ENCODE measurements around the gene HTR6.

Gene HTR6

GRCh38 chr1:19672237-19672636, 7.6 kb downstream of the HTR6 start:
- Histone ChIP-seq H3K27ac (ENCODE audit: low read length) (no peak overlapping the region), H3K27me3 (ENCODE audit: control insufficient read depth, insufficient read depth, low read length) (no peaks in the 10 kb centered on the region), H3K36me3 (ENCODE audit: control insufficient read depth, insufficient read depth, low read length) (no peaks in the 10 kb centered on the region), H3K4me1 (ENCODE audit: control insufficient read depth, insufficient read depth, low read length) (no peaks in the 10 kb centered on the region), H3K9me3 (ENCODE audit: control insufficient read depth, insufficient read depth, low read length) (no peaks in the 10 kb centered on the region), H3K4me3 (ENCODE audit: low read length) (no peak overlapping the region)
- DNase-seq (ENCODE audit: low read depth, low spot score) = no peak
- WGBS (ENCODE audit: insufficient coverage, insufficient read length) = 100% methylated on average over 3 of the region's 6 CpGs

GRCh38 chr1:19675797-19676196, 11.1 kb downstream of the HTR6 start:
- Histone ChIP-seq H3K4me1 (ENCODE audit: control insufficient read depth, insufficient read depth, low read length) (0 out of 2 replicates have a peak, but pooled peaks cover 4% of the 10 kb centered on the region), H3K4me3 (ENCODE audit: low read length) (no peak overlapping the region), H3K36me3 (ENCODE audit: control insufficient read depth, insufficient read depth, low read length) (no peaks in the 10 kb centered on the region), H3K27ac (ENCODE audit: low read length) (no peak overlapping the region), H3K27me3 (ENCODE audit: control insufficient read depth, insufficient read depth, low read length) (no peaks in the 10 kb centered on the region), H3K9me3 (ENCODE audit: control insufficient read depth, insufficient read depth, low read length) (no peaks in the 10 kb centered on the region)
- no peak for DNase-seq (ENCODE audit: low read depth, low spot score)
- WGBS (ENCODE audit: insufficient coverage, insufficient read length) = no CpG with 5 or more reads among the region's 5 CpGs

GRCh38 chr1:19676438-19676922, 11.8 kb downstream of the HTR6 start:
- no CpG with 5 or more reads among the region's 13 CpGs for WGBS (ENCODE audit: insufficient coverage, insufficient read length)
- no peak overlapping the region for H3K4me3 ChIP-seq (ENCODE audit: low read length)

GRCh38 chr1:19678493-19678892, 13.8 kb downstream of the HTR6 start:
- Histone ChIP-seq H3K27ac (ENCODE audit: low read length) (no peak overlapping the region), H3K9me3 (ENCODE audit: control insufficient read depth, insufficient read depth, low read length) (no peaks in the 10 kb centered on the region), H3K4me3 (ENCODE audit: low read length) (no peak overlapping the region), H3K36me3 (ENCODE audit: control insufficient read depth, insufficient read depth, low read length) (no peaks in the 10 kb centered on the region), H3K27me3 (ENCODE audit: control insufficient read depth, insufficient read depth, low read length) (no peaks in the 10 kb centered on the region), H3K4me1 (ENCODE audit: control insufficient read depth, insufficient read depth, low read length) (0 out of 2 replicates have a peak, but pooled peaks cover 4% of the 10 kb centered on the region)
- no peak for DNase-seq (ENCODE audit: low read depth, low spot score)
- no CpG with 5 or more reads among the region's 11 CpGs for WGBS (ENCODE audit: insufficient coverage, insufficient read length)

More at GRCh38 chr1:19676438-19676922, 11.8 kb downstream of the HTR6 start:
- 0 out of 2 replicates have a peak, but pooled peaks cover 4% of the 10 kb centered on the region for H3K4me1 ChIP-seq (ENCODE audit: control insufficient read depth, insufficient read depth, low read length)
- H3K36me3 ChIP-seq (ENCODE audit: control insufficient read depth, insufficient read depth, low read length) = no peaks in the 10 kb centered on the region
- no peaks in the 10 kb centered on the region for H3K9me3 ChIP-seq (ENCODE audit: control insufficient read depth, insufficient read depth, low read length)
- DNase-seq (ENCODE audit: low read depth, low spot score) = peak; percentile 58
- no peaks in the 10 kb centered on the region for H3K27me3 ChIP-seq (ENCODE audit: control insufficient read depth, insufficient read depth, low read length)
- no peak overlapping the region for H3K27ac ChIP-seq (ENCODE audit: low read length)

- Histone ChIP-seq H3K4me1 (ENCODE audit: control insufficient read depth, insufficient read depth, low read length) (0 out of 2 replicates have a peak, but pooled peaks cover 4% of the 10 kb centered on the region), H3K36me3 (ENCODE audit: control insufficient read depth, insufficient read depth, low read length) (no peaks in the 10 kb centered on the region), H3K27me3 (ENCODE audit: control insufficient read depth, insufficient read depth, low read length) (no peaks in the 10 kb centered on the region), H3K9me3 (ENCODE audit: control insufficient read depth, insufficient read depth, low read length) (no peaks in the 10 kb centered on the region), H3K27ac (ENCODE audit: low read length) (no peak overlapping the region), H3K4me3 (ENCODE audit: low read length) (no peak overlapping the region)
- DNase-seq (ENCODE audit: low read depth, low spot score) = no peak
- WGBS (ENCODE audit: insufficient coverage, insufficient read length) = no CpG with 5 or more reads among the region's 34 CpGs
Measured at GRCh38 chr1:19678931-19679453, 14.3 kb downstream of the HTR6 start.

- Histone ChIP-seq H3K27me3 (ENCODE audit: control insufficient read depth, insufficient read depth, low read length) (no peaks in the 10 kb centered on the region), H3K27ac (ENCODE audit: low read length) (no peak overlapping the region), H3K4me3 (ENCODE audit: low read length) (no peak overlapping the region), H3K4me1 (ENCODE audit: control insufficient read depth, insufficient read depth, low read length) (0 out of 2 replicates have a peak, but pooled peaks cover 4% of the 10 kb centered on the region), H3K9me3 (ENCODE audit: control insufficient read depth, insufficient read depth, low read length) (no peaks in the 10 kb centered on the region), H3K36me3 (ENCODE audit: control insufficient read depth, insufficient read depth, low read length) (no peaks in the 10 kb centered on the region)
- WGBS (ENCODE audit: insufficient coverage, insufficient read length) = no CpG with 5 or more reads among the region's 4 CpGs
- DNase-seq (ENCODE audit: low read depth, low spot score) = no peak
Measured at GRCh38 chr1:19679691-19680090, 15.0 kb downstream of the HTR6 start.

- H3K27ac ChIP-seq (ENCODE audit: low read length) = no peak overlapping the region
- no CpG with 5 or more reads among the region's 7 CpGs for WGBS (ENCODE audit: insufficient coverage, insufficient read length)
- H3K4me1 ChIP-seq (ENCODE audit: control insufficient read depth, insufficient read depth, low read length) = 0 out of 2 replicates have a peak, but pooled peaks cover 4% of the 10 kb centered on the region
- no peak for DNase-seq (ENCODE audit: low read depth, low spot score)
- H3K36me3 ChIP-seq (ENCODE audit: control insufficient read depth, insufficient read depth, low read length) = no peaks in the 10 kb centered on the region
- H3K27me3 ChIP-seq (ENCODE audit: control insufficient read depth, insufficient read depth, low read length) = no peaks in the 10 kb centered on the region
- H3K9me3 ChIP-seq (ENCODE audit: control insufficient read depth, insufficient read depth, low read length) = no peaks in the 10 kb centered on the region
- no peak overlapping the region for H3K4me3 ChIP-seq (ENCODE audit: low read length)
Measured at GRCh38 chr1:19680644-19681043, 16.0 kb downstream of the HTR6 start.

GRCh38 chr1:19682257-19682656, 17.6 kb downstream of the HTR6 start:
- H3K27me3 ChIP-seq (ENCODE audit: control insufficient read depth, insufficient read depth, low read length) = no peaks in the 10 kb centered on the region
- no peak overlapping the region for H3K27ac ChIP-seq (ENCODE audit: low read length)
- no peaks in the 10 kb centered on the region for H3K9me3 ChIP-seq (ENCODE audit: control insufficient read depth, insufficient read depth, low read length)
- no CpG with 5 or more reads among the region's 3 CpGs for WGBS (ENCODE audit: insufficient coverage, insufficient read length)
- no peak overlapping the region for H3K4me3 ChIP-seq (ENCODE audit: low read length)
- DNase-seq (ENCODE audit: low read depth, low spot score) = no peak
- no peaks in the 10 kb centered on the region for H3K36me3 ChIP-seq (ENCODE audit: control insufficient read depth, insufficient read depth, low read length)
- 0 out of 2 replicates have a peak, but pooled peaks cover 5% of the 10 kb centered on the region for H3K4me1 ChIP-seq (ENCODE audit: control insufficient read depth, insufficient read depth, low read length)

- Histone ChIP-seq H3K27me3 (ENCODE audit: control insufficient read depth, insufficient read depth, low read length) (no peaks in the 10 kb centered on the region), H3K4me1 (ENCODE audit: control insufficient read depth, insufficient read depth, low read length) (0 out of 2 replicates have a peak, but pooled peaks cover 5% of the 10 kb centered on the region), H3K4me3 (ENCODE audit: low read length) (no peak overlapping the region), H3K27ac (ENCODE audit: low read length) (no peak overlapping the region), H3K9me3 (ENCODE audit: control insufficient read depth, insufficient read depth, low read length) (no peaks in the 10 kb centered on the region), H3K36me3 (ENCODE audit: control insufficient read depth, insufficient read depth, low read length) (no peaks in the 10 kb centered on the region)
- WGBS (ENCODE audit: insufficient coverage, insufficient read length) = no CpG with 5 or more reads among the region's 7 CpGs
- DNase-seq (ENCODE audit: low read depth, low spot score) = no peak
Measured at GRCh38 chr1:19682901-19683300, 18.2 kb downstream of the HTR6 start.

- WGBS (ENCODE audit: insufficient coverage, insufficient read length) = no CpG with 5 or more reads among the region's 8 CpGs
- no peaks in the 10 kb centered on the region for H3K27me3 ChIP-seq (ENCODE audit: control insufficient read depth, insufficient read depth, low read length)
- no peak for DNase-seq (ENCODE audit: low read depth, low spot score)
- H3K9me3 ChIP-seq (ENCODE audit: control insufficient read depth, insufficient read depth, low read length) = no peaks in the 10 kb centered on the region
- H3K27ac ChIP-seq (ENCODE audit: low read length) = no peak overlapping the region
- 0 out of 2 replicates have a peak, but pooled peaks cover 5% of the 10 kb centered on the region for H3K4me1 ChIP-seq (ENCODE audit: control insufficient read depth, insufficient read depth, low read length)
- no peak overlapping the region for H3K4me3 ChIP-seq (ENCODE audit: low read length)
- no peaks in the 10 kb centered on the region for H3K36me3 ChIP-seq (ENCODE audit: control insufficient read depth, insufficient read depth, low read length)
Measured at GRCh38 chr1:19683351-19683750, 18.7 kb downstream of the HTR6 start.

GRCh38 chr1:19684677-19685076, 20.0 kb downstream of the HTR6 start:
- Histone ChIP-seq H3K9me3 (ENCODE audit: control insufficient read depth, insufficient read depth, low read length) (no peaks in the 10 kb centered on the region), H3K27me3 (ENCODE audit: control insufficient read depth, insufficient read depth, low read length) (no peaks in the 10 kb centered on the region), H3K4me3 (ENCODE audit: low read length) (no peak overlapping the region), H3K4me1 (ENCODE audit: control insufficient read depth, insufficient read depth, low read length) (peaks cover 3% of the 10 kb centered on the region; the same call in 1 of the 2 replicates), H3K27ac (ENCODE audit: low read length) (no peak overlapping the region), H3K36me3 (ENCODE audit: control insufficient read depth, insufficient read depth, low read length) (no peaks in the 10 kb centered on the region)
- WGBS (ENCODE audit: insufficient coverage, insufficient read length) = no CpG with 5 or more reads among the region's 2 CpGs
- DNase-seq (ENCODE audit: low read depth, low spot score) = no peak

All from iPS DF 6.9 (cell line).